ENCODE results near the gene GCN1. TPM values are rescaled to one million over a fixed set of nuclear protein-coding genes. Genes with fewer than 3 reads are reported as not detected.

The GCN1 gene
- total and polyA plus RNA-seq, 2 donors (not counting 3 experiments of a cell fraction or from before 2014, with no cell fraction given): 30.1 to 101 TPM

- no peak overlapping the region for H3K9ac ChIP-seq (replicated peaks; ENCODE audit: extremely low read depth, insufficient read depth, low read length)
- H2AFZ ChIP-seq (ENCODE audit: low read depth, low read length): no peak overlapping the region
- no peaks in the 10 kb centered on the region for H3K4me1 ChIP-seq (ENCODE audit: control insufficient read depth, extremely low read depth, insufficient read depth, low read length)
- no peaks in the 10 kb centered on the region for H4K20me1 ChIP-seq (replicated peaks; ENCODE audit: control insufficient read depth, extremely low read depth, insufficient read depth, low read length)
- no peak for TF ChIP-seq CTCF (IDR thresholded peaks at IDR 0.05; ENCODE audit: extremely low read depth in 1 of 2, insufficient read depth in 1 of 2, low read depth in 1 of 2, low read length in 2 of 2)
- TF ChIP-seq MAX (IDR thresholded peaks at IDR 0.05; ENCODE audit: insufficient read depth, insufficient read length): no peak
- TF ChIP-seq POLR2A (IDR thresholded peaks at IDR 0.05; ENCODE audit: low read depth, low read length): no peak
- TF ChIP-seq POLR2AphosphoS5 (IDR thresholded peaks at IDR 0.05; ENCODE audit: insufficient read depth, low read depth, low read length): no peak
- no peak for TF ChIP-seq MYC (IDR thresholded peaks at IDR 0.05; ENCODE audit: low read depth, low read length)
- no peak for TF ChIP-seq FOS (IDR thresholded peaks at IDR 0.05; ENCODE audit: borderline replicate concordance, insufficient read depth, low read length)
- no peak for TF ChIP-seq GATA2 (IDR thresholded peaks at IDR 0.05; ENCODE audit: insufficient read depth, insufficient read length, low read depth, low read length)
- TF ChIP-seq EZH2 (IDR thresholded peaks at IDR 0.05; ENCODE audit: borderline replicate concordance, low read depth, low read length, severe bottlenecking): no peak
- no peak for TF ChIP-seq JUN (IDR thresholded peaks at IDR 0.05; ENCODE audit: borderline replicate concordance, insufficient read depth, insufficient read length, low read depth)
- ChIA-PET CTCF (interaction anchor here (1.3 to 1.5 kb wide), 3 partner anchors 9 to 56 kb away, joined by 4 to 5 read pairs (median 5); partner anchors contain the start of genes PXN and RPLP0), POLR2A (interaction anchor here (0.5 to 3.9 kb wide), 2 partner anchors 9 to 73 kb away, joined by 7 to 30 read pairs; partner anchors contain the start of gene RPLP0)
- intact Hi-C loops (cut with micrococcal nuclease) (no loop called here), dilution Hi-C loops (cut with MboI; ENCODE audit: extremely low pct_ligation_motif_present, low sequenced_read_pairs) (no loop called here)
- no peaks in the 10 kb centered on the region for H3K27me3 ChIP-seq (ENCODE audit: control insufficient read depth in 2 of 2, insufficient read depth in 2 of 2, low read length in 2 of 2)
- peaks cover 15 to 46% of the 10 kb centered on the region in 2 experiments for H3K36me3 ChIP-seq (ENCODE audit: control insufficient read depth in 2 of 2, extremely low read depth in 1 of 2, insufficient read depth in 2 of 2, low read length in 2 of 2)
- no peak for DNase-seq (ENCODE audit: low read depth, low spot score)
- BruUV-seq (replicated peaks): no TSS peak
- H3K9me1 ChIP-seq (replicated peaks; ENCODE audit: control insufficient read depth, extremely low read depth, insufficient read depth, low read length): no peaks in the 10 kb centered on the region
- no peaks in the 10 kb centered on the region for H3K79me2 ChIP-seq (ENCODE audit: control insufficient read depth, insufficient read depth, low read length)
- H3K9me3 ChIP-seq (replicated peaks; ENCODE audit: control insufficient read depth, insufficient read depth, low read length): no peaks in the 10 kb centered on the region
- no peak overlapping the region for H3K4me3 ChIP-seq (replicated peaks in 1 of 3; ENCODE audit: insufficient read depth in 1 of 3, low read depth in 1 of 3, low read length in 3 of 3)
- no peak overlapping the region for H3K27ac ChIP-seq (ENCODE audit: insufficient read depth, low read depth, low read length)
- FAIRE-seq: no peak
- no peak overlapping the region for H3K4me2 ChIP-seq (ENCODE audit: insufficient read depth, low read length)
Observed at GRCh38 chr12:120209851-120210250, 15.3 kb upstream of the GCN1 start.

All from endothelial cell of umbilical vein (primary cell).